Left ventricle myocardium inferior (tissue), 1 donor: ENCODE data around the gene NBEA. TPM values are rescaled to one million over a fixed set of nuclear protein-coding genes. Genes with fewer than 3 reads are reported as not detected.
A peak's percentile ranks its signal among the peaks of the same experiment; 100 is the strongest.

Experiments
- DNase-seq: peaks from one replicate; pipeline ENCODE4 v3.0.0-alpha.2; 2020
- H3K27ac ChIP-seq: fragments of 200-600 bp; replicated peaks from 2 replicates; pipeline ENCODE4 v1.8.0; 2021
- H3K27me3 ChIP-seq: fragments of 200-600 bp; 2 replicates; pipeline ENCODE4 v1.8.0; 2021; ENCODE audit warnings: low read depth
- H3K36me3 ChIP-seq: fragments of 200-600 bp; 2 replicates; pipeline ENCODE4 v1.8.0; 2021
- H3K4me1 ChIP-seq: fragments of 200-600 bp; 2 replicates; pipeline ENCODE4 v1.8.0; 2021
- H3K4me3 ChIP-seq: fragments of 200-600 bp; 2 replicates; pipeline ENCODE4 v1.8.0; 2021; ENCODE audit warnings: mild to moderate bottlenecking, moderate library complexity
- H3K9me3 ChIP-seq: fragments of 200-600 bp; replicated peaks from 2 replicates; pipeline ENCODE4 v1.8.0; 2021
- CTCF ChIP-seq: fragments of 200-600 bp; IDR thresholded peaks from 2 replicates; pipeline ENCODE4 v1.8.0; 2021; ENCODE audit warnings: antibody characterized with exemption, mild to moderate bottlenecking, borderline replicate concordance
- intact Hi-C: fragments of 100-400 bp; cut with micrococcal nuclease; formaldehyde crosslinking; loops from one replicate; pipeline ENCODE4 v1.11.0; 2022
- long read RNA-seq: library from polyadenylated mRNA; unstranded; transcript quantifications from one replicate; pipeline ENCODE4 v2.0.0, GENCODE V29; 2021
- total RNA-seq: library from RNA; stranded (reverse); fragmentation: NEBNext Ultra II Directional; extraction: Animal tissue kit (Norgen Biotek cat#: 25700); gene quantifications from one replicate; pipeline ENCODE4 v1.2.1, GENCODE V29; 2021
- donor health status: DM: no; HTN: yes; CAD: no; lungs with severe emphysema.

Gene NBEA
- total RNA-seq = 21.0 TPM
- long read RNA-seq, partial matches to known transcripts = 4 of 10 reads
- long read RNA-seq, other reads (novel, unspliced or antisense) = 6 of 10 reads

- peak; percentile 69 for TF ChIP-seq CTCF
- peak; percentile 77 for DNase-seq
- H3K4me3 ChIP-seq = peak within 1 kb of the TSS; percentile 94
- H3K9me3 ChIP-seq = no peaks in the 10 kb centered on the region
- intact Hi-C loops = no loop called here
- H3K4me1 ChIP-seq = peaks cover 50% of the 10 kb centered on the region
- H3K27ac ChIP-seq = peak within 1 kb of the TSS; percentile 84
- no peaks in the 10 kb centered on the region for H3K27me3 ChIP-seq
- H3K36me3 ChIP-seq = no peaks in the 10 kb centered on the region
Measured at GRCh38 chr13:34941835-34942731, at the start of gene NBEA. NBEA (plus strand) TSS chr13:34942270; CDS start chr13:34942821, 551 bp downstream.

- Histone ChIP-seq H3K9me3 (no peaks in the 10 kb centered on the region), H3K27me3 (no peaks in the 10 kb centered on the region), H3K4me3 (no peak overlapping the region), H3K4me1 (no peaks in the 10 kb centered on the region), H3K27ac (no peak overlapping the region), H3K36me3 (no peaks in the 10 kb centered on the region)
- TF ChIP-seq CTCF = no peak
- DNase-seq = no peak
- intact Hi-C loops = no loop called here
Measured at GRCh38 chr13:34894756-34895155, 47.3 kb upstream of the NBEA start.

GRCh38 chr13:34897220-34897619 lies 44.9 kb upstream of the NBEA start:
- Histone ChIP-seq H3K27ac (no peak overlapping the region), H3K27me3 (no peaks in the 10 kb centered on the region), H3K9me3 (no peaks in the 10 kb centered on the region), H3K4me3 (no peak overlapping the region), H3K36me3 (no peaks in the 10 kb centered on the region), H3K4me1 (no peaks in the 10 kb centered on the region)
- no peak for DNase-seq
- no peak for TF ChIP-seq CTCF
- intact Hi-C loops = no loop called here

GRCh38 chr13:34899888-34900287 lies 42.2 kb upstream of the NBEA start:
- Histone ChIP-seq H3K27ac (no peak overlapping the region), H3K4me1 (no peaks in the 10 kb centered on the region), H3K36me3 (no peaks in the 10 kb centered on the region), H3K9me3 (no peaks in the 10 kb centered on the region), H3K4me3 (no peak overlapping the region), H3K27me3 (no peaks in the 10 kb centered on the region)
- TF ChIP-seq CTCF = no peak
- no peak for DNase-seq
- intact Hi-C loops = no loop called here

- no peaks in the 10 kb centered on the region for H3K4me1 ChIP-seq
- H3K27ac ChIP-seq = no peak overlapping the region
- intact Hi-C loops = no loop called here
- no peaks in the 10 kb centered on the region for H3K36me3 ChIP-seq
- TF ChIP-seq CTCF = no peak
- no peak for DNase-seq
- no peaks in the 10 kb centered on the region for H3K27me3 ChIP-seq
- no peaks in the 10 kb centered on the region for H3K9me3 ChIP-seq
- no peak overlapping the region for H3K4me3 ChIP-seq
Measured at GRCh38 chr13:34900288-34900739, 41.8 kb upstream of the NBEA start.
